ENCODE measurements around the gene DHX36. TPM values are rescaled to one million over a fixed set of nuclear protein-coding genes. Genes with fewer than 3 reads are reported as not detected.

The DHX36 gene, protein sequence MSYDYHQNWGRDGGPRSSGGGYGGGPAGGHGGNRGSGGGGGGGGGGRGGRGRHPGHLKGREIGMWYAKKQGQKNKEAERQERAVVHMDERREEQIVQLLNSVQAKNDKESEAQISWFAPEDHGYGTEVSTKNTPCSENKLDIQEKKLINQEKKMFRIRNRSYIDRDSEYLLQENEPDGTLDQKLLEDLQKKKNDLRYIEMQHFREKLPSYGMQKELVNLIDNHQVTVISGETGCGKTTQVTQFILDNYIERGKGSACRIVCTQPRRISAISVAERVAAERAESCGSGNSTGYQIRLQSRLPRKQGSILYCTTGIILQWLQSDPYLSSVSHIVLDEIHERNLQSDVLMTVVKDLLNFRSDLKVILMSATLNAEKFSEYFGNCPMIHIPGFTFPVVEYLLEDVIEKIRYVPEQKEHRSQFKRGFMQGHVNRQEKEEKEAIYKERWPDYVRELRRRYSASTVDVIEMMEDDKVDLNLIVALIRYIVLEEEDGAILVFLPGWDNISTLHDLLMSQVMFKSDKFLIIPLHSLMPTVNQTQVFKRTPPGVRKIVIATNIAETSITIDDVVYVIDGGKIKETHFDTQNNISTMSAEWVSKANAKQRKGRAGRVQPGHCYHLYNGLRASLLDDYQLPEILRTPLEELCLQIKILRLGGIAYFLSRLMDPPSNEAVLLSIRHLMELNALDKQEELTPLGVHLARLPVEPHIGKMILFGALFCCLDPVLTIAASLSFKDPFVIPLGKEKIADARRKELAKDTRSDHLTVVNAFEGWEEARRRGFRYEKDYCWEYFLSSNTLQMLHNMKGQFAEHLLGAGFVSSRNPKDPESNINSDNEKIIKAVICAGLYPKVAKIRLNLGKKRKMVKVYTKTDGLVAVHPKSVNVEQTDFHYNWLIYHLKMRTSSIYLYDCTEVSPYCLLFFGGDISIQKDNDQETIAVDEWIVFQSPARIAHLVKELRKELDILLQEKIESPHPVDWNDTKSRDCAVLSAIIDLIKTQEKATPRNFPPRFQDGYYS
- total RNA-seq (2022; extraction: Qiagen RNA extraction) = 48.3 to 67.1 TPM (median 51.5 TPM) in 5 replicates

DNA sequence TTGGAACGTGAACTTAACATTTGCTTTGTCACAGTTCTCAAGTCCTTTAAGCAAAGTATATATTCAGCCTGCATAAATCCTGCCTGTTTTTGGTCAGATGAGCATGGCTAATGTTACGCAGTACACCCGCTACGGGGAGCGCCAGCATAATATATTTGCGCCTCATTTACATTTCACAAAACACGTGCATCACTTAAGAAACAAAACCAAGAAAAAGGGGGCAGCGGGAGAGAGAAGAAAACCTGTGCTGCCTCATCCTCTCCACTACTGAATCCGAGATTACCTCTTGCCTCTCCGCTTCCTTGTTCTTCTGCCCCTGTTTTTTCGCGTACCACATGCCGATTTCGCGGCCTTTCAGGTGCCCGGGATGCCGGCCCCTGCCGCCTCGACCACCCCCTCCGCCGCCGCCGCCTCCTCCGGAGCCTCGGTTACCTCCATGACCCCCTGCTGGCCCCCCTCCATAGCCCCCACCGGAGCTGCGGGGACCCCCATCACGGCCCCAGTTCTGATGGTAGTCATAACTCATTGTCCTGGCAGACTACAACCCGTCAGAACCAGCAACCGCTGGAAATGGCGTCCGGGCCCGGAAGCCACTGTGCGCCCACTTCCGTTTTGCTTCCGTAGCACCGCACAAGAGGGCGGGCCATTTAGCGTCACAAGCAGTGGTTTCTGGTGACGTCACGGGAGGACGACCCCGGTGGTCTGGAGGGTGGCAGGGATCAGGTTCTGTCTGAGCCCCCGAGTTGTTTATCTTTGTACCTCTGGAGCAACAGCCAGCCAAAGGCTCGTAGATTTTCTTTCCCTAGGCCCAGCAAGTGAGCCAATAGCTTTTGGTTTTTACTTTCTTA lies at the start of gene DHX36:
Gene DHX36 (minus strand): TSS at position 597 of the 848 bp plus-strand sequence. CDS start 71 bp downstream, at position 526.

Other genes with a start within 250 kb of the DHX36 start
- gene ARHGEF26, start 203.1 kb downstream of the DHX36 start, total RNA-seq (2022; extraction: Qiagen RNA extraction) = 10.0 to 11.9 TPM (median 10.7 TPM) in 5 replicates
- gene GPR149, start 105.7 kb upstream of the DHX36 start, total RNA-seq (2022; extraction: Qiagen RNA extraction) = not detected in 5 replicates

All from A549 treated with AZD2906 at 1 μM for 4 hours (cell line).